Measurements from ENCODE around the gene COL6A2.

COL6A2 gene

DNA sequence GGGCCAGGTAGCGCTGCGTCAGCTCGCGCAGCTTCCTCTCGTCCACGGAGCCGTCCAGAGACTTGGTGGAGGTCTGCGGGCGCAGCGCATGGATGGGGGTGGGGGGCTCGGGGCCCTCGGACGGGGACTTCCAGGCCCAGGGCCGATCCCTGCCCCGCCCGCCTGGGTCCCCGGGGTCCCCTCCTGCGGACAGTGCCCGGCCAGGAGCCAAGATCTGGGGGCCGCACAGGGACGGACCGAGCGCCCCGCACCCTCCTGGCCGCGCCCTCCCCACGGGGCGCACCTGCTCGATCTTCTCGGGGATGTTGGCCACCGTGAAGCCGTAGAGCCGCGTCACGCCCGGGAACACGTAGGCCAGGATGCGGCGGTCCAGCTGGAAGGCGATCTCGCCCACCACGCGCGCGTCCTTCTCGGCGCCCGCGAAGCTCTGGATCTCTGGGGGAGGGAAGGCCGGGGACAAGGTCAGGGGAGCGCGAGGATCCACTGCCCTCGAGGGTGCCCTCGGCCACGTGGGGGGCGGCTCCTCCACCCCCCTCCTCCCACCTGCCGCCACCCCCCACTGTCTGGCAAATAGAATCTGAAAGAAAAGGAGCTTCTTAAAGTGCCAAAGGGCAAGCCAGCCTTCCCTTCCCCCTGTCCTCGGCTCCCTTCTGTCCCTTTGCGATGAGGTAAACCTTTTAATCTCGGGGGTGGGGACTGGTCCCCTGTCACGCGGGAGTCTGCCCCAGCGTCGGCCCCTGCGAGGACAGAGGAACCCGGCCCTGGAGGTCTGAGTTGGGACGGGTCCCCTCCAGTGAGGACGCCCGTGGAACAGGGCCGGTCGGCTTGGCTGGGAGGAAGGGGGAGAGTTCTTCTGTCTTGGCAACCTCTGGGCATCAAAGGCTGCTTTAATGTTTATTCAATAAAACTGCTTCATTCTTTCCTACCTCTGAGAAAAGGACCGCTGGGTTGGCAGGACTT, 64.0 kb downstream of the COL6A2 start:
- H3K4me1 ChIP-seq (ENCODE audit: control insufficient read depth, low read length) = no peaks in the 10 kb centered on the region
- no peaks in the 10 kb centered on the region for H3K9me2 ChIP-seq (replicated peaks; ENCODE audit: control insufficient read depth, low read length)
- no peak overlapping the region for H3K27ac ChIP-seq (ENCODE audit: low read depth, low read length)
- no peak overlapping the region for H3K4me3 ChIP-seq (ENCODE audit: low read length)
- H3F3A ChIP-seq (ENCODE audit: control insufficient read depth, insufficient read depth) = no peaks in the 10 kb centered on the region
- no peaks in the 10 kb centered on the region for H3K27me3 ChIP-seq (ENCODE audit: control insufficient read depth, low read length)
- H3K4me2 ChIP-seq (ENCODE audit: low read length) = no peak overlapping the region
- no peaks in the 10 kb centered on the region for H4K20me1 ChIP-seq (ENCODE audit: control insufficient read depth, insufficient read depth, low read depth, low read length)
- peaks cover 3% of the 10 kb centered on the region; the same call in 1 of the 2 replicates for H3K9me3 ChIP-seq (ENCODE audit: control insufficient read depth, insufficient read depth, low read length)
- no peaks in the 10 kb centered on the region; the same call in 1 of the 2 replicates for H3K36me3 ChIP-seq (ENCODE audit: control insufficient read depth, low read length)
- TF ChIP-seq EZH2phosphoT487 (IDR thresholded peaks at IDR 0.05; ENCODE audit: borderline replicate concordance, low read length) = no peak
- H3K79me2 ChIP-seq (ENCODE audit: control insufficient read depth, low read length) = no peaks in the 10 kb centered on the region

DNA sequence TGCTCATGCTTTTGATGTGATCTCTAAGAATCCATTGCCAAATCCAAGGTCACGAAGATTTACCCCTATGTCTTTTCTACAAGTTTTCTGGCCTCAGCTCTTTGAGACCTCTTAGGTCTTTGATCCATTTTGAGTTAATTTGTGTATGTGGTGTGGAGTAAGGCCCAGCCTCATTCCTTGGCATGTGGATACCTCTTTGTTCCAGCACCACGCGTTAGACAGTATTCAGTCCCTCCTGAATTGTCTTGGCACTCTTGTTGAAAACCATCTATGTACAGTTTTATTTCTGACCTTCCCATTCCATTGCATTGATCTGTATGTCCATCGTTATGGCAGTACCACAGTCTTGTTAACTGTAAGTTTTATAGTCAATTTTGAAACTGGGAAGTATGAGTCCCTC, 65.5 kb downstream of the COL6A2 start:
- TF ChIP-seq CTCF (IDR thresholded peaks at IDR 0.05; ENCODE audit: low read depth, low read length, poor library complexity, severe bottlenecking) (no peak), EZH2phosphoT487 (IDR thresholded peaks at IDR 0.05; ENCODE audit: borderline replicate concordance, low read length) (no peak)
- no peaks in the 10 kb centered on the region for H3K79me2 ChIP-seq (ENCODE audit: control insufficient read depth, low read length)
- H3K9me3 ChIP-seq (ENCODE audit: control insufficient read depth, insufficient read depth, low read length) = peaks cover 3% of the 10 kb centered on the region; the same call in 1 of the 2 replicates
- no peaks in the 10 kb centered on the region for H3F3A ChIP-seq (ENCODE audit: control insufficient read depth, insufficient read depth)
- no peaks in the 10 kb centered on the region for H3K27me3 ChIP-seq (ENCODE audit: control insufficient read depth, low read length)
- H4K20me1 ChIP-seq (ENCODE audit: control insufficient read depth, insufficient read depth, low read depth, low read length) = no peaks in the 10 kb centered on the region
- H3K4me1 ChIP-seq (ENCODE audit: control insufficient read depth, low read length) = no peaks in the 10 kb centered on the region
- H3K27ac ChIP-seq (ENCODE audit: low read depth, low read length) = no peak overlapping the region
- no peaks in the 10 kb centered on the region for H3K9me2 ChIP-seq (replicated peaks; ENCODE audit: control insufficient read depth, low read length)
- no peak overlapping the region for H3K4me2 ChIP-seq (ENCODE audit: low read length)
- H3K36me3 ChIP-seq (ENCODE audit: control insufficient read depth, low read length) = no peaks in the 10 kb centered on the region; the same call in 1 of the 2 replicates
- no peak overlapping the region for H3K4me3 ChIP-seq (ENCODE audit: low read length)

- H3K4me3 ChIP-seq (ENCODE audit: low read length) = no peak overlapping the region
- H3K4me1 ChIP-seq (ENCODE audit: control insufficient read depth, low read length) = no peaks in the 10 kb centered on the region
- H3K79me2 ChIP-seq (ENCODE audit: control insufficient read depth, low read length) = no peaks in the 10 kb centered on the region
- H3K27me3 ChIP-seq (ENCODE audit: control insufficient read depth, low read length) = no peaks in the 10 kb centered on the region
- TF ChIP-seq EZH2phosphoT487 (IDR thresholded peaks at IDR 0.05; ENCODE audit: borderline replicate concordance, low read length) = no peak
- no peak for TF ChIP-seq CTCF (IDR thresholded peaks at IDR 0.05; ENCODE audit: low read depth, low read length, poor library complexity, severe bottlenecking)
- no peaks in the 10 kb centered on the region for H3K9me2 ChIP-seq (replicated peaks; ENCODE audit: control insufficient read depth, low read length)
- H3K9me3 ChIP-seq (ENCODE audit: control insufficient read depth, insufficient read depth, low read length) = peaks cover 3% of the 10 kb centered on the region; the same call in 1 of the 2 replicates
- no peaks in the 10 kb centered on the region for H3F3A ChIP-seq (ENCODE audit: control insufficient read depth, insufficient read depth)
- no peak overlapping the region for H3K27ac ChIP-seq (ENCODE audit: low read depth, low read length)
- no peaks in the 10 kb centered on the region for H4K20me1 ChIP-seq (ENCODE audit: control insufficient read depth, insufficient read depth, low read depth, low read length)
- H3K4me2 ChIP-seq (ENCODE audit: low read length) = no peak overlapping the region
- H3K36me3 ChIP-seq (ENCODE audit: control insufficient read depth, low read length) = no peaks in the 10 kb centered on the region; the same call in 1 of the 2 replicates
Measured at GRCh38 chr21:46165098-46165497, 67.2 kb downstream of the COL6A2 start.

GRCh38 chr21:46168238-46168637, 70.3 kb downstream of the COL6A2 start:
- Histone ChIP-seq H3F3A (ENCODE audit: control insufficient read depth, insufficient read depth) (no peaks in the 10 kb centered on the region), H3K79me2 (ENCODE audit: control insufficient read depth, low read length) (no peaks in the 10 kb centered on the region), H3K4me1 (ENCODE audit: control insufficient read depth, low read length) (peaks cover 8% of the 10 kb centered on the region; the same call in 1 of the 2 replicates), H3K36me3 (ENCODE audit: control insufficient read depth, low read length) (no peaks in the 10 kb centered on the region), H3K4me3 (ENCODE audit: low read length) (no peak overlapping the region), H3K9me3 (ENCODE audit: control insufficient read depth, insufficient read depth, low read length) (no peaks in the 10 kb centered on the region), H3K27ac (ENCODE audit: low read depth, low read length) (no peak overlapping the region), H3K27me3 (ENCODE audit: control insufficient read depth, low read length) (no peaks in the 10 kb centered on the region), H3K4me2 (ENCODE audit: low read length) (no peak overlapping the region), H3K9me2 (replicated peaks; ENCODE audit: control insufficient read depth, low read length) (no peaks in the 10 kb centered on the region), H4K20me1 (ENCODE audit: control insufficient read depth, insufficient read depth, low read depth, low read length) (no peaks in the 10 kb centered on the region)
- TF ChIP-seq EZH2phosphoT487 (IDR thresholded peaks at IDR 0.05; ENCODE audit: borderline replicate concordance, low read length) (no peak), CTCF (IDR thresholded peaks at IDR 0.05; ENCODE audit: low read depth, low read length, poor library complexity, severe bottlenecking) (no peak)

Data from DOHH2 (cell line).